A673 (cell line): Measurements from ENCODE around the gene UMAD1. TPM values are rescaled to one million over a fixed set of nuclear protein-coding genes. Genes with fewer than 3 reads are reported as not detected.

Source experiments
- BruUV-seq: library from RNA; stranded (reverse); fragments of 400-500 nt; replicated peaks from 2 replicates; lab custom pipeline; 2021; lab: Mats Ljungman, UMichigan
- CTCF ChIA-PET: fragments of 300-600 bp; sonication (Branson Sonifier 250); formaldehyde crosslinking; loops from one replicate; lab custom pipeline; 2022; ENCODE audit warnings: antibody characterized with exemption; lab: Charles Lee
- POLR2A ChIA-PET: fragments of 300-600 bp; sonication (Branson Sonifier 250); formaldehyde crosslinking; loops from one replicate; lab custom pipeline; 2022; ENCODE audit warnings: antibody characterized with exemption; ENCODE audit not compliant: low non-redundant PET; lab: Charles Lee
- DNase-seq: peaks from one replicate; pipeline ENCODE4 v3.0.0-alpha.2; 2015; ENCODE audit warnings: low spot score
- H3K27ac ChIP-seq: fragments of 200-600 bp; sonication (generic); 2 replicates; pipeline ENCODE4 v1.5.1; 2016; ENCODE audit warnings: mixed run types, low read depth, mild to moderate bottlenecking, mixed read lengths, antibody characterized with exemption, low read length; ENCODE audit not compliant: poor library complexity, severe bottlenecking
- H3K27me3 ChIP-seq: fragments of 200-600 bp; sonication (generic); replicated peaks from 2 replicates; pipeline ENCODE4 v1.6.1; 2017; ENCODE audit warnings: mixed run types, low read depth, mild to moderate bottlenecking, mixed read lengths, antibody characterized with exemption, low read length; ENCODE audit not compliant: insufficient read depth, poor library complexity
- H3K36me3 ChIP-seq: fragments of 200-600 bp; sonication (generic); 2 replicates; pipeline ENCODE4 v1.6.1; 2016; ENCODE audit warnings: mixed run types, mild to moderate bottlenecking, mixed read lengths, antibody characterized with exemption, low read length; ENCODE audit not compliant: insufficient read depth, poor library complexity, severe bottlenecking
- H3K4me1 ChIP-seq: fragments of 200-600 bp; sonication (generic); 2 replicates; pipeline ENCODE4 v1.6.1; 2017; ENCODE audit warnings: mixed run types, mild to moderate bottlenecking, mixed read lengths, antibody characterized with exemption, low read length; ENCODE audit not compliant: insufficient read depth, poor library complexity, severe bottlenecking
- H3K4me3 ChIP-seq: fragments of 200-600 bp; sonication (generic); 2 replicates; pipeline ENCODE4 v1.5.1; 2016; ENCODE audit warnings: low read depth, mixed run types, mild to moderate bottlenecking, mixed read lengths, low read length; ENCODE audit not compliant: poor library complexity, severe bottlenecking
- H3K9me3 ChIP-seq: fragments of 200-600 bp; sonication (generic); 2 replicates; pipeline ENCODE4 v1.6.1; 2016; ENCODE audit warnings: mixed run types, low read depth, mild to moderate bottlenecking, mixed read lengths, antibody characterized with exemption, low read length; ENCODE audit not compliant: poor library complexity, severe bottlenecking
- EZH2 ChIP-seq: fragments of 200-600 bp; sonication (generic); IDR thresholded peaks from 2 replicates; pipeline ENCODE4 v1.6.1; 2017; ENCODE audit warnings: borderline replicate concordance, low read depth, mild to moderate bottlenecking, mixed read lengths, antibody characterized with exemption, low read length; ENCODE audit not compliant: poor library complexity, severe bottlenecking
- intact Hi-C: fragments of 100-400 bp; cut with micrococcal nuclease; formaldehyde crosslinking; loops from one replicate; pipeline ENCODE4 v1.10.0; 2022; ENCODE audit not compliant: unreplicated experiment
- total RNA-seq: library from RNA; stranded (reverse); gene quantifications from 2 replicates; pipeline ENCODE4 v1.2.3, GENCODE V29; 2021
- TF ChIP-seq, protein P1 (sequence below): fragments of 300-800, 200-600 bp; sonication (generic); conservative IDR thresholded peaks from 2 replicates; pipeline ENCODE4 v1.5.1; 2017; ENCODE audit warnings: low read depth, mild to moderate bottlenecking, antibody characterized with exemption, low read length, moderate library complexity, mixed read lengths

The UMAD1 gene
- total RNA-seq, 1 experiment from 2014 or later = 13.5 TPM

GRCh38 chr7:7919449-7919945, 278.9 kb downstream of the UMAD1 start:
- H3K4me3 ChIP-seq = no peak overlapping the region
- no peak overlapping the region for H3K27ac ChIP-seq
- DNase-seq = no peak
- H3K4me1 ChIP-seq = no peaks in the 10 kb centered on the region
- ChIA-PET CTCF (no interaction called here), POLR2A (no interaction called here)
- TF ChIP-seq, protein P1, sequence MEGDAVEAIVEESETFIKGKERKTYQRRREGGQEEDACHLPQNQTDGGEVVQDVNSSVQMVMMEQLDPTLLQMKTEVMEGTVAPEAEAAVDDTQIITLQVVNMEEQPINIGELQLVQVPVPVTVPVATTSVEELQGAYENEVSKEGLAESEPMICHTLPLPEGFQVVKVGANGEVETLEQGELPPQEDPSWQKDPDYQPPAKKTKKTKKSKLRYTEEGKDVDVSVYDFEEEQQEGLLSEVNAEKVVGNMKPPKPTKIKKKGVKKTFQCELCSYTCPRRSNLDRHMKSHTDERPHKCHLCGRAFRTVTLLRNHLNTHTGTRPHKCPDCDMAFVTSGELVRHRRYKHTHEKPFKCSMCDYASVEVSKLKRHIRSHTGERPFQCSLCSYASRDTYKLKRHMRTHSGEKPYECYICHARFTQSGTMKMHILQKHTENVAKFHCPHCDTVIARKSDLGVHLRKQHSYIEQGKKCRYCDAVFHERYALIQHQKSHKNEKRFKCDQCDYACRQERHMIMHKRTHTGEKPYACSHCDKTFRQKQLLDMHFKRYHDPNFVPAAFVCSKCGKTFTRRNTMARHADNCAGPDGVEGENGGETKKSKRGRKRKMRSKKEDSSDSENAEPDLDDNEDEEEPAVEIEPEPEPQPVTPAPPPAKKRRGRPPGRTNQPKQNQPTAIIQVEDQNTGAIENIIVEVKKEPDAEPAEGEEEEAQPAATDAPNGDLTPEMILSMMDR = no peak
- no peak for TF ChIP-seq EZH2
- no peaks in the 10 kb centered on the region for H3K36me3 ChIP-seq
- no TSS peak for BruUV-seq
- no peaks in the 10 kb centered on the region for H3K9me3 ChIP-seq
- intact Hi-C loops = no loop called here
- H3K27me3 ChIP-seq = no peaks in the 10 kb centered on the region

DNA sequence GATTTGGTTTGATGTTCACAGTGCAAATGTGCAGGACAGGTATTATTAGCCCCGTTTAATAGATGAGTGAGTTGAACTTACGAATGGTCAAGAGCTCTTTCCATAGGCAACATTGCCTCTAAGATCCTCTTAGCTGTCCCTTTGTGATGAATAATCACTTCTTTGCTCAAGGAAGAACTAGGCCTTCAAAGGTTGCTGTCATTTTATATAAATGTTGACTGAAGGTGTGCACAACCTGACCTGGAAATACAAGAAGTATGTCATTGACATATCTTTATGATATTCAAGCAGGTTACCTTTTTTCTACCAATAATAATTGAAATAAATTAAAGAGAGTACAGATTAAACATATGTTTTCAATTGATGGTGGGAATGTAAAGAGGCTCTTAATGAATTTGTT, 279.5 kb downstream of the UMAD1 start:
- no TSS peak for BruUV-seq
- TF ChIP-seq, protein P1 = no peak
- no peak for TF ChIP-seq EZH2
- DNase-seq = no peak
- H3K27ac ChIP-seq = no peak overlapping the region
- CTCF ChIA-PET = no interaction called here
- H3K9me3 ChIP-seq = no peaks in the 10 kb centered on the region
- intact Hi-C loops = no loop called here
- H3K4me1 ChIP-seq = no peaks in the 10 kb centered on the region
- no peaks in the 10 kb centered on the region for H3K36me3 ChIP-seq
- POLR2A ChIA-PET = no interaction called here
- H3K4me3 ChIP-seq = no peak overlapping the region
- H3K27me3 ChIP-seq = no peaks in the 10 kb centered on the region

- H3K36me3 ChIP-seq = no peaks in the 10 kb centered on the region
- H3K27me3 ChIP-seq = no peaks in the 10 kb centered on the region
- no peak overlapping the region for H3K27ac ChIP-seq
- H3K4me1 ChIP-seq = no peaks in the 10 kb centered on the region
- H3K4me3 ChIP-seq = no peak overlapping the region
- no peaks in the 10 kb centered on the region for H3K9me3 ChIP-seq
- BruUV-seq = no TSS peak
- no peak for DNase-seq
- intact Hi-C loops = no loop called here
- CTCF ChIA-PET = no interaction called here
- POLR2A ChIA-PET = no interaction called here
- no peak for TF ChIP-seq EZH2
- TF ChIP-seq, protein P1 = no peak
Measured at GRCh38 chr7:7920481-7920880, 279.9 kb downstream of the UMAD1 start.
